Upper lobe of left lung (tissue), 4 donors: Measurements from ENCODE around the gene PUM2.

Source experiments
- EP300 ChIP-seq, 4 donors: sonication (generic); formaldehyde crosslinking; IDR thresholded peaks; one replicate each; pipeline ENCODE4 v1.5.1; 2017; ENCODE audit warnings: antibody characterized with exemption in 4 of 4, control low read depth in 2 of 4
- POLR2AphosphoS5 ChIP-seq, 2 donors: sonication (generic); formaldehyde crosslinking; IDR thresholded peaks; one replicate each; pipeline ENCODE4 v1.5.1; 2017; ENCODE audit warnings: antibody characterized with exemption in 2 of 2
- TF ChIP-seq, protein P1 (sequence below), 6 experiments: fragments of 450-650 bp in 4 of 6; fragments of 200-600 bp in 2 of 6; sonication (generic) in 2 of 6; IDR thresholded peaks; one replicate each; pipeline ENCODE4 v1.5.1; 2016 to 2019; ENCODE audit warnings: antibody characterized with exemption in 6 of 6

DNA sequence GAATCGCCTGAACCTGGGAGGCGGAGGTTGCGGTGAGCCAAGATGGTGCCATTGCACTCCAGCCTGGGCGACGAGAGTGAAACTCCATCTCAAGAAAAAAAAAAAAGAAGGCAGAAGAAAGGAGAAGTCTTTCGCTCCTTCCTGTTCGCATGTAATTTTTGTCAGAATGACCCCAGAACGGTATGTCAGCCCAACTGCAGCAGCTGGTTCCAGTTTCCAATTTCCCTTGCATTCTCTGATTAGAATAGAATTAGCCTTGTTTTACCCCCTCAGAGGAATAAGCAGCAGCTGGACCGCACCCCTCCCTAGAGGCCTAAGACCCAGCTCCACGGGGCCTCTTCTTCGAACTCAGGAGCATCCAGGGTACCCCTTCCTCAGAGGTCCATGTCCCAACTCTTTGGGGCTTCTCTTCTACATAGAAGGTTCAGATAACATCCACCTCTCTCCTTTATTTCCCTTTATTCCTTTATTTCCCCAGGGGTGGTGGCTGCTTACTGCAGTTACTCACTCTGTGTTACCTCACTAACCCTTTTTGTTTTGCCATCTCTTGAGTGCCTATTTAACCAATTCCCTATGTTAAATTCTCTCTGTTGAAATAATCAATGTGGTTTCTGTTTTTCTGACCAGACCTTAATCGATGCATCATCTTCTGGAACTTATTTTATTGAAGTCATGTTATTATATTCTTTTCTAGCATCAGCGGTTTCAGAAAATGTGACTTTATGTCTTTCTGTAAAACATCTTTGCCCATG, 7.2 kb upstream of the PUM2 start:
- TF ChIP-seq, protein P1, sequence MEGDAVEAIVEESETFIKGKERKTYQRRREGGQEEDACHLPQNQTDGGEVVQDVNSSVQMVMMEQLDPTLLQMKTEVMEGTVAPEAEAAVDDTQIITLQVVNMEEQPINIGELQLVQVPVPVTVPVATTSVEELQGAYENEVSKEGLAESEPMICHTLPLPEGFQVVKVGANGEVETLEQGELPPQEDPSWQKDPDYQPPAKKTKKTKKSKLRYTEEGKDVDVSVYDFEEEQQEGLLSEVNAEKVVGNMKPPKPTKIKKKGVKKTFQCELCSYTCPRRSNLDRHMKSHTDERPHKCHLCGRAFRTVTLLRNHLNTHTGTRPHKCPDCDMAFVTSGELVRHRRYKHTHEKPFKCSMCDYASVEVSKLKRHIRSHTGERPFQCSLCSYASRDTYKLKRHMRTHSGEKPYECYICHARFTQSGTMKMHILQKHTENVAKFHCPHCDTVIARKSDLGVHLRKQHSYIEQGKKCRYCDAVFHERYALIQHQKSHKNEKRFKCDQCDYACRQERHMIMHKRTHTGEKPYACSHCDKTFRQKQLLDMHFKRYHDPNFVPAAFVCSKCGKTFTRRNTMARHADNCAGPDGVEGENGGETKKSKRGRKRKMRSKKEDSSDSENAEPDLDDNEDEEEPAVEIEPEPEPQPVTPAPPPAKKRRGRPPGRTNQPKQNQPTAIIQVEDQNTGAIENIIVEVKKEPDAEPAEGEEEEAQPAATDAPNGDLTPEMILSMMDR (IDR thresholded peaks at IDR 0.05) = no peak
- TF ChIP-seq POLR2AphosphoS5 (IDR thresholded peaks at IDR 0.05) (no peak), EP300 (IDR thresholded peaks at IDR 0.05) (no peak)
